Tibial artery (tissue), 4 donors: ENCODE results near the gene FOXA2.
"Not testable (repeated sequence)": the region's sequence is repeated elsewhere in the genome, so short reads cannot be mapped to it uniquely, and the experiment has no call there.

ENCODE experiments used
- DNase-seq, 2 donors: peaks; one replicate each; pipeline ENCODE4 v3.0.0-alpha.2; 2019
- H3K27ac ChIP-seq, 2 donors: fragments of 200-600 bp; sonication (generic) in 1 of 2; 1 replicate in 1 of 2; 2 replicates in 1 of 2; pipeline ENCODE4 v1.5.1; 2018 to 2019; ENCODE audit warnings: mild to moderate bottlenecking in 1 of 2
- H3K27me3 ChIP-seq, 2 donors: fragments of 200-600 bp; sonication (generic) in 1 of 2; one replicate each; pipeline versions ENCODE4 v1.5.1 to v1.6.0; 2016 to 2019
- H3K36me3 ChIP-seq, 3 donors: fragments of 200-600 bp; sonication (generic) in 2 of 3; one replicate each; pipeline ENCODE4 v1.5.1; 2016 to 2019; ENCODE audit warnings: mild to moderate bottlenecking in 2 of 3
- H3K4me1 ChIP-seq, 4 donors: fragments of 200-600 bp; sonication (generic) in 2 of 4; 1 replicate in 3 of 4; 2 replicates in 1 of 4; pipeline ENCODE4 v1.5.1; 2016 to 2019
- H3K4me3 ChIP-seq, 2 donors: fragments of 200-600 bp; sonication (generic) in 1 of 2; 1 replicate in 1 of 2; 2 replicates in 1 of 2; pipeline ENCODE4 v1.5.1; 2018 to 2019; ENCODE audit warnings: mild to moderate bottlenecking in 2 of 2
- H3K9me3 ChIP-seq, 3 donors: fragments of 200-600 bp; sonication (generic) in 1 of 3; one replicate each; pipeline ENCODE4 v1.5.1; 2016 to 2019
- intact Hi-C: fragments of 100-400 bp; cut with DNase I; formaldehyde crosslinking; loops from one replicate; pipeline ENCODE4 v1.15.0; 2023; ENCODE audit warnings: low total_unique reads
- TF ChIP-seq, protein P1 (sequence below), 2 experiments: fragments of 200-600 bp in 1 of 2; fragments of 450-650 bp in 1 of 2; IDR thresholded peaks; one replicate each; pipeline ENCODE4 v1.5.1; 2017 to 2019; ENCODE audit warnings: antibody characterized with exemption in 2 of 2, mild to moderate bottlenecking in 1 of 2, moderate library complexity in 1 of 2

The FOXA2 gene

DNA sequence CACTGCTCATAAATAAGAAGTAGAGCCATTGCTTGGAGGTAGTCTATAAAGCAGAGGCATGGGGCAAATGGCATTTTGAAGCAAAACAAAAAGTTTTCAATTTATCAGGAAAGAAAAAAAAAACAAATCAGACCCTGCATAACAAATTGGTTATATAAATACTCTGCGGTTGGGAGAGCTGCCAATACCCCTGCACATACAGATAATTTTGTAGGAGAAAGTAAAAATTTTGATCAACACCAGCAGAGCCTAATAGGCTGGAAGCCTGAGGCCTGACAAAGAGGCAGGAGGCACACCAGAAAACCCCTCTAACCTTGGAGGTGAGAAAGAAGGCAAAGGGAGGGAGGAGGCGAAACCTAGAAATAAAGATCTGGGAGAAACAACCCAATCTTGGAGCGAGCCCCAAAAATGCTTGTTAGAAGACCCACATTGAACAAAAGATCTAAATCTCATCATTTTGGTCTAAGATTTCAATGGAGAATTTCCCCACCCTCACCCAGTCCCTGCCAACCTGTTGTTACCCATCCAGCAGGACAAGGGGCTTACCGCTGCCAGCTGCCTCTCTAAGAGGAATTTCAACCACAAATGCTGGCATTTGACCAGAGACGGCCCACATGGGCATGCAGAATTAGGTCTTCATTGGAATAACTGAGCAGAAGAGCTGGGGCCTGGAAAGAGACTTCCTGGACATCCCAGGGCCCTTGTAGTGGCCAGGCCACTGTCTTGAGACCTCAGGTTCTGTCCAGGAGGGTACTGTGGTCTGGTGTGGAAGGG is 28.4 kb downstream of the FOXA2 start:
- intact Hi-C loops: no loop called here
- no peak for DNase-seq
- peaks cover 0 to 26% of the 10 kb centered on the region in 2 donors for H3K27me3 ChIP-seq
- no peak overlapping the region for H3K4me3 ChIP-seq
- H3K27ac ChIP-seq: no peak overlapping the region
- no peaks in the 10 kb centered on the region for H3K4me1 ChIP-seq
- TF ChIP-seq, protein P1, sequence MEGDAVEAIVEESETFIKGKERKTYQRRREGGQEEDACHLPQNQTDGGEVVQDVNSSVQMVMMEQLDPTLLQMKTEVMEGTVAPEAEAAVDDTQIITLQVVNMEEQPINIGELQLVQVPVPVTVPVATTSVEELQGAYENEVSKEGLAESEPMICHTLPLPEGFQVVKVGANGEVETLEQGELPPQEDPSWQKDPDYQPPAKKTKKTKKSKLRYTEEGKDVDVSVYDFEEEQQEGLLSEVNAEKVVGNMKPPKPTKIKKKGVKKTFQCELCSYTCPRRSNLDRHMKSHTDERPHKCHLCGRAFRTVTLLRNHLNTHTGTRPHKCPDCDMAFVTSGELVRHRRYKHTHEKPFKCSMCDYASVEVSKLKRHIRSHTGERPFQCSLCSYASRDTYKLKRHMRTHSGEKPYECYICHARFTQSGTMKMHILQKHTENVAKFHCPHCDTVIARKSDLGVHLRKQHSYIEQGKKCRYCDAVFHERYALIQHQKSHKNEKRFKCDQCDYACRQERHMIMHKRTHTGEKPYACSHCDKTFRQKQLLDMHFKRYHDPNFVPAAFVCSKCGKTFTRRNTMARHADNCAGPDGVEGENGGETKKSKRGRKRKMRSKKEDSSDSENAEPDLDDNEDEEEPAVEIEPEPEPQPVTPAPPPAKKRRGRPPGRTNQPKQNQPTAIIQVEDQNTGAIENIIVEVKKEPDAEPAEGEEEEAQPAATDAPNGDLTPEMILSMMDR (IDR thresholded peaks at IDR 0.05): no peak
- H3K9me3 ChIP-seq: no peaks in the 10 kb centered on the region
- H3K36me3 ChIP-seq: no peaks in the 10 kb centered on the region

DNA sequence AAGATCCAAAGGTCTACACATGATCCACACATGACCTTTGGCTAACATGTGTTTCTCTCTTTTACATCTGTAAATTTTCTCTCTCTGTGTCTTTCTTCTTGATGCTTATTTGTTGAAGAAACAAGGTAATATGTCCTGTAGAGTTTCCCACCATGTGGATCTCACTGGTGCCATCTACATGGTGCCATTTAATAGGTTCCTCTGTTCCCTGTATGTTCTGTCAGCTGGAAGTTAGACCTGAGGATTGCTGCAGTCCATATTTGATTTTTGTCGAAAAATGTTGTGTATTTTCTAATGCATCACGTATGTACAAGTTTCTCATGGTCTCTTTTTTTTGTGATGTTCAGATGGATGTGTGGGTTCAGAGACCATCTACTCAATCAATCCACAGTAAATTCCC is 30.0 kb downstream of the FOXA2 start:
- intact Hi-C loops: no loop called here
- H3K36me3 ChIP-seq: no peaks in the 10 kb centered on the region
- no peak for DNase-seq

DNA sequence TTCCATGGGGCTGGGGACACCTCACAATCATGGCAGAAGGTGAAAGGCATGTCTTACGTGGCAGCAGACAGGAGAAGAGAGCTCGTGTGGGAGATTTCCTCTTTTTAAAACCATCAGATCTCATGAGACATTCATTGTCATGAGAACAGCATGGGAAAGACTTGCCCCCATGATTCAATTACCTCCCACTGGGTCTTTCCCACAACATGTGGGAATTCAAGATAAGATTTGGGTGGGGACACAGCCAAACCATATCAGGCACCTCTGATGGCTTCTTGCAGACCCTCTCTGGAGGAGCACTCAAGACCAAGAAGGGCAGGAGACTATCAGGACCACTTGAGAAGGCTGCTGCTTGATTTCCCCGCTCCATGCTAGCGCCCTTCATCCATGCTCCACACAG is 33.9 kb downstream of the FOXA2 start:
- H3K4me1 ChIP-seq, H3K9me3 ChIP-seq, intact Hi-C loops, H3K4me3 ChIP-seq, H3K27ac ChIP-seq, H3K36me3 ChIP-seq, DNase-seq: not testable (repeated sequence)
- peaks cover 0 to 13% of the 10 kb centered on the region in 2 donors for H3K27me3 ChIP-seq

More for the DNA sequence above, 30.0 kb downstream of the FOXA2 start:
- TF ChIP-seq, protein P1 (IDR thresholded peaks at IDR 0.05): no peak
- no peaks in the 10 kb centered on the region for H3K9me3 ChIP-seq
- peaks cover 0 to 19% of the 10 kb centered on the region in 2 donors for H3K27me3 ChIP-seq
- no peak overlapping the region for H3K4me3 ChIP-seq
- no peaks in the 10 kb centered on the region for H3K4me1 ChIP-seq
- H3K27ac ChIP-seq: no peak overlapping the region

DNA sequence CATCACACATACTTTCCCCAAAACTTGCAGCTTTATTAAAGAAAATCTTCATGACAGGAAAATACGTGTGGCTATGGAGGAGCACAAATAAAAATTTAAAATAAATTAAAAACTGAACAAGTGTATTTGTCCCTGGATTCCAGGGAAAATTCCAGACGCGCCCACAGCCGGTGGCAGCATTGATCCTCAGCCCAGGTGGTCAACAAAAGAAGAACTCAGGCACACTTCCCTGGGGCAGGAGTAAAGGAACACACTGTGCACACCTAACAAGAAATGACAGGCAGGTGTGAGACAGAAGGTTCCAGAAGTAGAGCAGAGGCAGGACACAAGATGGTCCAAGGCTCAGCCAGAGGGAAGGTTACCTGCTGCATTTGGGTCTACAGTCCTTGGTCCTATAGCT is 36.3 kb downstream of the FOXA2 start:
- H3K27me3 ChIP-seq: peaks cover 0 to 20% of the 10 kb centered on the region in 2 donors
- H3K36me3 ChIP-seq: no peaks in the 10 kb centered on the region
- H3K9me3 ChIP-seq: peaks cover 0 to 4% (median 0%) of the 10 kb centered on the region in 3 donors
- intact Hi-C loops: no loop called here
- no peak for DNase-seq
- no peak overlapping the region for H3K27ac ChIP-seq
- no peak overlapping the region for H3K4me3 ChIP-seq
- no peaks in the 10 kb centered on the region for H3K4me1 ChIP-seq
- TF ChIP-seq, protein P1 (IDR thresholded peaks at IDR 0.05): no peak

DNA sequence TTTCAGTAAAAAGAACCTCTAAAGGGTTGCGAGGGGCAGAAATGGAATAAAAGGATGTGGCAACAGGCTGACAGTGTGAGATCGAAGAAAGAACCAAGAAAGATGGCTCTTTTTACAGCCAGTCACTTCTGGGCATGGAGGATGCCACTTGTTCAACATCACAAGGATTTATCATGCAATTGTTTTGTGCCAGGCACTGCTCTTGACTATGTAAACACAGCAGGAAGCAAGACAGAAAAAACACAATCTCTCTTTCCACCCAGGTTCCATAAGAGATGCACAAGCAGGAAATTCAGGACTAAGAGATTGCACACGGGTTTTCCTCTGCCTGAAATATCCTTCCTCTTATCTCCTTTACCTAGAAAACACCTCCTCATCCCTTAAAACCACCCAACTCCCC is 38.0 kb downstream of the FOXA2 start:
- TF ChIP-seq, protein P1 (IDR thresholded peaks at IDR 0.05): no peak
- Histone ChIP-seq H3K4me3 (no peak overlapping the region), H3K27ac (no peak overlapping the region), H3K36me3 (no peaks in the 10 kb centered on the region), H3K27me3 (peaks cover 0 to 20% of the 10 kb centered on the region in 2 donors), H3K4me1 (no peaks in the 10 kb centered on the region), H3K9me3 (peaks cover 0 to 4% (median 0%) of the 10 kb centered on the region in 3 donors)
- intact Hi-C loops: no loop called here
- no peak for DNase-seq

DNA sequence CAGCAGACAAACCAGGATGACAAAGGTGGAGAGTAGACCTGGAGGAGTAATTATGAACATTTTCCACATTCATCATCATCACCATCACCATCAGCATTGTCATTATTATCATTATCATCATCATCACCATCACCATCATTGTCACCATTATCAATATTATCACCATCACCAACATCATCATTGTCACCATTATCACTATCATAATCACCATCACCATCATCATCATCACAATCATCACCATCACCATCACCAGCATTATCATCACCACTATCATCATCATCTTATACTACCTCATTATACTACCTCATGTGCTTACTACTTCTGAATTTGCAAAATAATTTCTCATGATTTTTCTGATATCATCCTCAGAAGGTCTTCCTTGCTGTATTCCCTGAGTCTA is 39.3 kb downstream of the FOXA2 start:
- H3K27me3 ChIP-seq: peaks cover 0 to 16% of the 10 kb centered on the region in 2 donors
- DNase-seq: no peak
- TF ChIP-seq, protein P1 (IDR thresholded peaks at IDR 0.05): no peak
- H3K4me3 ChIP-seq: no peak overlapping the region
- H3K36me3 ChIP-seq: no peaks in the 10 kb centered on the region
- intact Hi-C loops: no loop called here
- peaks cover 0 to 4% (median 0%) of the 10 kb centered on the region in 3 donors for H3K9me3 ChIP-seq
- H3K4me1 ChIP-seq: no peaks in the 10 kb centered on the region
- H3K27ac ChIP-seq: no peak overlapping the region
